ENCODE results near the gene RAPSN.
A peak's percentile ranks its signal among the peaks of the same experiment; 100 is the strongest.

RAPSN gene

GRCh38 chr11:47399860-47400767 lies 48.8 kb downstream of the RAPSN start:
- no peak for TF ChIP-seq CTCF (IDR thresholded peaks at IDR 0.05; ENCODE audit: extremely low read depth, missing control alignments)
- DNase-seq (ENCODE audit: low spot score): peak; percentile 85

- TF ChIP-seq CTCF (IDR thresholded peaks at IDR 0.05; ENCODE audit: extremely low read depth, missing control alignments): no peak
- no peak for DNase-seq (ENCODE audit: low spot score)
Measured at GRCh38 chr11:47398551-47398950, 50.4 kb downstream of the RAPSN start.

- no peak for TF ChIP-seq CTCF (IDR thresholded peaks at IDR 0.05; ENCODE audit: extremely low read depth, missing control alignments)
- no peak for DNase-seq (ENCODE audit: low spot score)
Measured at GRCh38 chr11:47398011-47398410, 50.9 kb downstream of the RAPSN start.

- DNase-seq (ENCODE audit: low spot score): no peak
- TF ChIP-seq CTCF (IDR thresholded peaks at IDR 0.05; ENCODE audit: extremely low read depth, missing control alignments): no peak
Measured at GRCh38 chr11:47396049-47396320, 53.0 kb downstream of the RAPSN start.

- no peak for TF ChIP-seq CTCF (IDR thresholded peaks at IDR 0.05; ENCODE audit: extremely low read depth, missing control alignments)
- DNase-seq (ENCODE audit: low spot score): no peak
Measured at GRCh38 chr11:47395223-47396048, 53.5 kb downstream of the RAPSN start.

GRCh38 chr11:47394322-47395222 lies 54.4 kb downstream of the RAPSN start:
- peak; percentile 88 for DNase-seq (ENCODE audit: low spot score)

More at GRCh38 chr11:47394322-47395222, 54.4 kb downstream of the RAPSN start:
- no peak for TF ChIP-seq CTCF (IDR thresholded peaks at IDR 0.05; ENCODE audit: extremely low read depth, missing control alignments)
